Mesothelial cell of epicardium (in vitro differentiated cells): ENCODE measurements around the gene GPER1. TPM values are rescaled to one million over a fixed set of nuclear protein-coding genes. Genes with fewer than 3 reads are reported as not detected.

ENCODE experiments used
- DNase-seq, 2 experiments: peaks; one replicate each; pipeline ENCODE4 v3.0.0; 2021; ENCODE audit warnings: low spot score in 2 of 2; ENCODE audit not compliant: unreplicated experiment in 2 of 2
- H3K27ac Mint-ChIP-seq: 2 replicates; pipeline ENCODE4 v1.8.0; 2021; ENCODE audit warnings: mixed read lengths
- H3K27me3 Mint-ChIP-seq: 2 replicates; pipeline ENCODE4 v1.8.0; 2021; ENCODE audit warnings: low read depth, mixed read lengths
- H3K36me3 Mint-ChIP-seq: 2 replicates; pipeline ENCODE4 v1.8.0; 2021; ENCODE audit warnings: mixed read lengths
- H3K4me1 Mint-ChIP-seq: 2 replicates; pipeline ENCODE4 v1.8.0; 2021; ENCODE audit warnings: mixed read lengths
- H3K4me3 Mint-ChIP-seq: 2 replicates; pipeline ENCODE4 v1.8.0; 2021; ENCODE audit warnings: mild to moderate bottlenecking, moderate library complexity, mixed read lengths
- H3K9me3 Mint-ChIP-seq: 2 replicates; pipeline ENCODE4 v1.8.0; 2021; ENCODE audit warnings: mixed read lengths
- CTCF ChIP-seq: fragments of 200-600 bp; sonication (generic); IDR thresholded peaks from one replicate; pipeline ENCODE4 v1.5.0; 2021; ENCODE audit warnings: antibody characterized with exemption; ENCODE audit not compliant: unreplicated experiment
- total RNA-seq: library from RNA; stranded (reverse); gene quantifications from 3 replicates; pipeline ENCODE4 v1.2.1, GENCODE V29; 2021

Gene GPER1
- total RNA-seq, 1 donor from 2014 or later, result 2.1 TPM

- no peak for TF ChIP-seq CTCF
- Mint-ChIP-seq H3K4me3 (no peak overlapping the region), H3K27me3 (no peaks in the 10 kb centered on the region), H3K36me3 (peaks cover 14% of the 10 kb centered on the region), H3K4me1 (peaks cover 48% of the 10 kb centered on the region), H3K27ac (no peak overlapping the region), H3K9me3 (no peaks in the 10 kb centered on the region)
- no peak for DNase-seq
These were observed 3.7 kb downstream of the GPER1 start for GRCh38 chr7:1091644-1092027.

- peaks cover 16% of the 10 kb centered on the region for H3K36me3 Mint-ChIP-seq
- no peaks in the 10 kb centered on the region for H3K9me3 Mint-ChIP-seq
- no peak for DNase-seq
- H3K4me1 Mint-ChIP-seq, result peaks cover 49% of the 10 kb centered on the region
- no peaks in the 10 kb centered on the region for H3K27me3 Mint-ChIP-seq
- H3K4me3 Mint-ChIP-seq, result no peak overlapping the region
- no peak for TF ChIP-seq CTCF
- no peak overlapping the region for H3K27ac Mint-ChIP-seq
These were observed 4.3 kb downstream of the GPER1 start for GRCh38 chr7:1092161-1092632.

- no peak for DNase-seq
- peaks cover 47% of the 10 kb centered on the region for H3K4me1 Mint-ChIP-seq
- peaks cover 5% of the 10 kb centered on the region for H3K9me3 Mint-ChIP-seq
- peaks cover 23% of the 10 kb centered on the region for H3K36me3 Mint-ChIP-seq
- H3K27ac Mint-ChIP-seq, result no peak overlapping the region
- TF ChIP-seq CTCF, result no peak
- no peak overlapping the region for H3K4me3 Mint-ChIP-seq
- no peaks in the 10 kb centered on the region for H3K27me3 Mint-ChIP-seq
These were observed 5.0 kb downstream of the GPER1 start for GRCh38 chr7:1092806-1093501.

- H3K4me1 Mint-ChIP-seq, result peaks cover 42% of the 10 kb centered on the region
- no peaks in the 10 kb centered on the region for H3K27me3 Mint-ChIP-seq
- H3K9me3 Mint-ChIP-seq, result peaks cover 8% of the 10 kb centered on the region
- H3K4me3 Mint-ChIP-seq, result no peak overlapping the region
- no peak for TF ChIP-seq CTCF
- peaks cover 27% of the 10 kb centered on the region for H3K36me3 Mint-ChIP-seq
- no peak for DNase-seq
- no peak overlapping the region for H3K27ac Mint-ChIP-seq
These were observed 5.6 kb downstream of the GPER1 start for GRCh38 chr7:1093502-1093843.

- peaks cover 8% of the 10 kb centered on the region for H3K9me3 Mint-ChIP-seq
- peaks cover 27% of the 10 kb centered on the region for H3K36me3 Mint-ChIP-seq
- no peak for TF ChIP-seq CTCF
- peak overlapping the region; percentile 75 for H3K27ac Mint-ChIP-seq
- H3K4me1 Mint-ChIP-seq, result peaks cover 37% of the 10 kb centered on the region
- H3K27me3 Mint-ChIP-seq, result no peaks in the 10 kb centered on the region
- no peak for DNase-seq
- H3K4me3 Mint-ChIP-seq, result no peak overlapping the region
These were observed 6.1 kb downstream of the GPER1 start for GRCh38 chr7:1093916-1094508.
